ENCODE measurements around the gene FAF1.

The FAF1 gene

DNA sequence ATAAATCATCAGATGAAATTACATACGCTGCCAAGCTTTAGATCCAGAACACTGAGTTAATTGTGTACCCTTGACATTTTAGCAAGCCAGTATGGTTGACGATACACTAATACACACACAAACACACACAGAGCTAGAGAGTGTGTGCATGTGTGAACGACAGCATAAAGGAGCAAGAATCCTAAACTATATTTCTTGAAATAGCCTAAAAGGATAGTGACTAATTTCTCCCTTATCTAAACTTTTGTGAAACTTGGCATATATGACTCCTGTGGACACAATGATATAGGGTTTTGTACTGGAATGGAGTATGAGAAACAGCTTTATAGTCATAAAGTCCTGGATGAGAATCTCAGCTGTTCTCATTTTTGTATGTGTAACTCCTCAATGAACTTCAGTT is 471.7 kb downstream of the FAF1 start:
- H3K4me3 ChIP-seq (ENCODE audit: low read depth, low read length) = no peak overlapping the region
- DNase-seq (ENCODE audit: low read depth) = no peak

DNA sequence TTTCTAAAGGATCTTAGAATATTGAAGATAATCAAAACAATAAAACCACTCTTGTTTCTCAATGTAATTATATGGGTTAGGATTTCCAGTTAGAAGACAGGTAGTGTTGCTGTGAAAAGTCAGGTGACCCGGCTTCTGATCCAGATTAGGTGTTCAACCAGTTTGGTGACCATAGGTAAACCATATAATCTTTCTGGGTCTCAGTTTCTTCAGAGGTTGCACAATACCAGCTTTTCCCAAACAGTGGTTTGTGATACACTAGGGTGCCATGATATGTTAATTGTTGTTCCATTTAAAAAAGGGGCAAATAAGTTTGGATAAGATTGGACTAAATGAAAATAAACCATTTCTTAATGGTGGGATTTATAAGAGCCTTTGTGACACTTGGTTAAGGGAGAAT is 472.3 kb downstream of the FAF1 start:
- DNase-seq (ENCODE audit: low read depth) = no peak
- no peak overlapping the region for H3K4me3 ChIP-seq (ENCODE audit: low read depth, low read length)

DNA sequence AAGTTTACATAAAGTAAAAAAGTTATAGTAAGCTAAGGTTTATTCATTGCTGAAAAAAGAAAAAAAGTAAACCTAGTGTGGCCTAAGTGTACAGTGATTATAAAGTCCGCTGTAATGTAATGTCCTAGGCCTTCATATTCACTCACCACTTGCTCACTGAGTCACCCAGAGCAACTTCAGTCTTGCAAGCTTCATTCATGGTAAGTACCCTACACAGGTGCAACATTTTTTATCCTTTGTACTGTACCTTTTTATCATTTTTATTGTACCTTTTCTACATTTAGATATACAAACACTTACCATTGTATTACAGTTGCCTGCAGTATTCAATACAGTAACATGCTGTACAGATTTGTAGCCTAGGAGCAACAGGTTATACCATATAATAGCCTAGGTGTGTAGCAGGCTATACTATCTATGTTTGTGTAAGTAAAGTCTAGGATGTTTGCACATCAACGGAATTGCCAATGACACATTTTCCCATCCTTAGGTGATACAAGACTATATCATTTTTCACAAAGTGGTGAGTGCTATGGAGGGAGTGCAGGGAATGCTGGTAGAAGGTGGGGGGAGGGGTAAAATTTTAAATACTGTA is 478.8 kb downstream of the FAF1 start:
- H3K4me3 ChIP-seq (ENCODE audit: low read depth, low read length) = no peak overlapping the region
- DNase-seq (ENCODE audit: low read depth) = no peak

DNA sequence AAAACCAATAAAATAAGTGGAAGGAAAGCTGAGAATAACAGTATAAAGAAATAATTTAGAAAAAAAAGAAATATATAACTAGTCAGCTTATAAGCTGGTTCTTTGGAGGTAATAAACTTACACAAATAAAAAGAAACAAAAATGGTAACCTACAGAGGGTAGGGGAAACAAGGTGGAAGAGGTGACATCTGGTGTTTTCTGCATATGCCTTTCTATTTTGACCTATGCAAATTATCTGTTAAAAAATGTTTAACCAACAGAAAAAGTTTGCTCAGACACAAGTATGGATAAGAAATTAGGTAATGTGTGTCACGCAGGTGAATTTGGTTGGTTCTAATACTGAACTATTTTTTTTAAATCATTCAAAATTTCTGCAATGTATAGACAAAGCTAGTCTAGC is 483.3 kb downstream of the FAF1 start:
- H3K4me3 ChIP-seq (ENCODE audit: low read depth, low read length) = no peak overlapping the region
- DNase-seq (ENCODE audit: low read depth) = no peak

- no peak for DNase-seq (ENCODE audit: low read depth)
- H3K4me3 ChIP-seq (ENCODE audit: low read depth, low read length) = no peak overlapping the region
Observed at GRCh38 chr1:50474859-50475809, 484.9 kb downstream of the FAF1 start.

DNA sequence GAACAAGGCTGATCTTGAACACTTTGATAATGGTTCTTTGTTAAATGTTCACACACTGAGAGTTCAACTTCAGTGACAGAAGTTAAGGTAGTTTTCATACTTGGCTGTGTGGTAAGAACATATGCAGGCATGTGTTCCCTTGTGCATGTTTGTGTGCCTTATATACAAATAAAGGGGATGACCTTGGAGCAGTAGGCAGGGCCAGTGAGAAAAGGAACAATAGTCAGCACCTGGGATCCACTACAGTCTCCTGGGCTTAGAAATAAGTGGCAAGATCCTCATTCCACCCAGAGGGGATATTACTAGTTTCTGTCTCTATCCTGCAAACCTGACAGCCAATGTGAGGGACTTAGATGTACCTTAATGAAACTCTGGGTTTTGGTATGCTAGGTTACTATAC is 486.6 kb downstream of the FAF1 start:
- no peak overlapping the region for H3K4me3 ChIP-seq (ENCODE audit: low read depth, low read length)
- no peak for DNase-seq (ENCODE audit: low read depth)

GRCh38 chr1:50471967-50472366 is 488.1 kb downstream of the FAF1 start:
- no peak overlapping the region for H3K4me3 ChIP-seq (ENCODE audit: low read depth, low read length)
- DNase-seq (ENCODE audit: low read depth) = no peak

DNA sequence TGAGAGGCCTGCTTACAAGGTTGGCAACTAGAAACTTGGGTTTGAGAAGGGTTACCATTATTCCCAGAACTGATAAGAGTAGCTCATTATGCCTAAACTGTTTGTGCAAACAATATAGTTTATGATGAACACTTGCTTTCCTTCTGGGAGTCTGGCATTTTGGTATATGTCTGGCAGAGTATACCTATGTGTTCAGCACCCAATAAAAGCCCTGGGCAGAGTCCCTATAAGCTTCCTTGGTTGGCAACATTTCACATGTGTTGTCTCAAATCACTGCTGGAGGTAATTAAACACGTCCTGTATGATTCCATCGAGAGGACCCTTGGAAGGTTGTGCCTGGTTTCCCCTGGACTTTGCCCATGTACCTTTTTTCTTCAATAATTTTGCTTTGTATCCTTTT is 497.1 kb downstream of the FAF1 start:
- no peak overlapping the region for H3K4me3 ChIP-seq (ENCODE audit: low read depth, low read length)
- no peak for DNase-seq (ENCODE audit: low read depth)

GRCh38 chr1:50458507-50458906 is 501.6 kb downstream of the FAF1 start:
- no peak for DNase-seq (ENCODE audit: low read depth)
- no peak overlapping the region for H3K4me3 ChIP-seq (ENCODE audit: low read depth, low read length)

DNA sequence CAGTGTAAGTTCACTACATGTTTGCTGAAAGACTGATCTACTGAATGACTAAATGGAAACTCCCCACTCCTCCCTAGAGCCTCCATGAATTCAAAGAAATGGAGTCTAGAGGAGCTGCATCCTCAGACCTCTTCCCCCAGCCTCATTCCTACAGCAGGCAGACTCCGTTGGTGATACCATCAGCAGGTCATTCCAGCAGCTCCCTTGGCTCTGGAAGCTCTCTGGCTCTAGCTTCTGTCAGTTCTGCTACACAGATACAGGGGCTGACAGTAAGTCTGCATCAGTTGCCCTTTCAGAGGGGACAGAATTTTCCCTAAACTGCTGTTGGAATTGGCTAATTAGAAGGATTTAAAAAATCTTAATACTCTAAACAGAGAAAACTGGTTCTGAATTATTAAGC is 505.2 kb downstream of the FAF1 start:
- H3K4me3 ChIP-seq (ENCODE audit: low read depth, low read length) = no peak overlapping the region
- no peak for DNase-seq (ENCODE audit: low read depth)

DNA sequence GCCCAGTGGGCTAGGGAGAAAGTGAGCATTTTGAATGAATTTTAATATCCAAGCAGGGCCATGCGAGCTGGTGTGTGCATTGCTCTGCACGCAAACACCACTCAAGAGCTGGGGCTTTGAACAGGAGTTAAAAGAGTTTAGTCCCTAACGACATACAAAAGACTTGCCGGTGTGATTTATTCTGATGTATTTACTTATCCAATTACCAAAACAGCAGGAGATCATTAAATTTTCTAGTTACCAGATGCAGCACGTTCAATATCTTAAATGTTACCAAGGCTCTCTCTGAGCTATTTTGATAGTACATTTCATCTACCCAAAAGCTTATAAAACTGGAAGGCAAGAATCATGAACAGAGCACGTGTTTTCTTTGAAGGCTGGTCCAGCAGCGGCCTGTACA is 506.8 kb downstream of the FAF1 start:
- DNase-seq (ENCODE audit: low read depth) = no peak
- H3K4me3 ChIP-seq (ENCODE audit: low read depth, low read length) = no peak overlapping the region

DNA sequence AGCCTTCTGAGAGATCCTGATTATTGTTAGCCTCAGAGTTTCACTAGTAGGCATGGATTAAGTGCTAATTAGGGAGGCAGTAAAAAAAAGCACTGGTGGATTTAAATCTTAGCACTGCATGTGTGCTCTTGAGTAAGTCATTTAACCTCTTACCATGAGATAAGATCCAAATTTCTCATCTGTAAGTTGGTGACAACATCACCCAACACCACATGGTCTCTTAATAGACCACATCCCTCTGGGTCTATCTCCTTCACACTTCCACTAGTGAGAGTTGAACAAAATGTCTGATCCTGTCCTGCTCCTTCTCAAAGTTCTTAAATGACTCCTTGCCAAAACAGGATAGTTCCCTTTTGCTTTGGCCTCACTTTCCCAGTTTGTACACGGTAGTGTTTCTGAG is 507.4 kb downstream of the FAF1 start:
- DNase-seq (ENCODE audit: low read depth) = no peak

GRCh38 chr1:50450861-50451653 is 509.0 kb downstream of the FAF1 start:
- DNase-seq (ENCODE audit: low read depth) = no peak
- no peak overlapping the region for H3K4me3 ChIP-seq (ENCODE audit: low read depth, low read length)

More for the DNA sequence above, 507.4 kb downstream of the FAF1 start:
- H3K4me3 ChIP-seq (ENCODE audit: low read depth, low read length) = no peak overlapping the region

GRCh38 chr1:50447961-50448360 is 512.1 kb downstream of the FAF1 start:
- no peak for DNase-seq (ENCODE audit: low read depth)
- no peak overlapping the region for H3K4me3 ChIP-seq (ENCODE audit: low read depth, low read length)

DNA sequence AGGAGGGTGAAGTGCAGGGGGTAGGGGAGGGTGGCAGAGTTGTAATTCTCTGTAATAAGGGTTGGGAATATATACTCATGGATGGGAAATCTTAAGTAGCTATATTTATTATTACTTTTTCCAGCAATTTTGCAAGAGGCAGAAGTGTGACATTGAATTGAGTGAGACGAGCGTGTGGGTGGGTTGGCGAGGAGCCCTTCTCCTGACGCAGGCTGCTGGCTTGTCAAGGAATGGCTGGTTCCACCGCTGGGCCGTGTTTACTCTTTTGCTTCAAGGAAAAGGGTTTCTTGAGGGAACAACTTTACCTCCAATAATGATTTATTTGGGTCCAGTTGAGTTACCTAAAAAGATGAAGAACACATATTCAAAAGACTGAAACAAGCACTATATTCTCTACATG is 518.9 kb downstream of the FAF1 start:
- no peak for DNase-seq (ENCODE audit: low read depth)
- no peak overlapping the region for H3K4me3 ChIP-seq (ENCODE audit: low read depth, low read length)

DNA sequence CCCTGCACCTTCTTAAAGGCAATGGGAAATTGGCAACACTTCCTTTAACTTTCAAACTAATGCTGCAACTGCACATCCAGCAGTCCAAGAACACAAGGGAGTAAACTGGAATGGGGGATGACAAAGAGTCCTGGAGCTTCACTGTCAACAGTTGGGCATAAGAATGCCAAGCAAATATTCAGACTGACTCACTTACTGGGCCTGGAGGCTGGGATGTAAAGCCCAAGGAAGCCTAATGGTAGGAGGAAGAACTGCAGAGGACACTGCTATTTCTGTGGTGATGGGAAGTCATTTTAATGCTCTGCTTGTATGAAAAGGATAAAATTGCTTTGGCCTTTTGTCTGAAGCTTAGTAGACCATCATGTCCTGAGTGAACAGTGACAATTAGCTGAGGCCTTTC is 521.1 kb downstream of the FAF1 start:
- DNase-seq (ENCODE audit: low read depth) = no peak
- no peak overlapping the region for H3K4me3 ChIP-seq (ENCODE audit: low read depth, low read length)

- H3K4me3 ChIP-seq (ENCODE audit: low read depth, low read length) = no peak overlapping the region
- DNase-seq (ENCODE audit: low read depth) = no peak
Observed at GRCh38 chr1:50436489-50436888, 523.6 kb downstream of the FAF1 start.

DNA sequence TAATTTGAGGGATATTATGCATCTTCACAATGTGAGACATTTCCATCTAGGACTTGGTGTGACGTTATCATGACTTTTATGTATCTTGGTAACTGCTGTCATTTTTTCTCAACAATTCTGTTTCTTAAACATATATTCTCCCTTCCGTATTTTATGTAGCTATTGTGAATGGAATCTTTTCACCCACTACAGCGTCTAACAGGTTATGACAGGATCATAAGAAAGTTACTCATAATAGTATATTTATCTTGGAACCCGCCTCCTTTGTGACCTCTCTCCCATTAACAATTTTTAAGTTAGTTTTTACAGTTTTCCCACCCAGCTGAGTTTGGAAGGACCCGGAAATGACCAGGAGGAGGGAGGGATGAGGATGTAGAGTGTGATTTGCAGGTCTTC is 530.1 kb downstream of the FAF1 start:
- DNase-seq (ENCODE audit: low read depth) = no peak
- H3K4me3 ChIP-seq (ENCODE audit: low read depth, low read length) = no peak overlapping the region

GRCh38 chr1:50427818-50428779 is 532.0 kb downstream of the FAF1 start:
- no peak for DNase-seq (ENCODE audit: low read depth)
- H3K4me3 ChIP-seq (ENCODE audit: low read depth, low read length) = no peak overlapping the region

All from skeletal muscle cell (primary cell).